ENCODE results near the gene PLXNB2. TPM values are rescaled to one million over a fixed set of nuclear protein-coding genes. Genes with fewer than 3 reads are reported as not detected.

PLXNB2 gene
- total RNA-seq, 5 donors from 2014 or later (not counting 1 experiment from before 2014, with no cell fraction given): 4.3 to 11.8 (median 6.5) TPM

- Mint-ChIP-seq H3K27ac (peak overlapping the region; percentile 19 to 74), H3K4me1 (peaks cover 6 to 20% (median 18%) of the 10 kb centered on the region in 3 donors), H3K4me3 (peak overlapping the region; percentile 47 to 71 (median 55)), H3K36me3 (peaks cover 5% of the 10 kb centered on the region), H3K9me3 (no peaks in the 10 kb centered on the region), H3K27me3 (peaks cover 0 to 2% of the 10 kb centered on the region in 2 donors)
- peak; percentile 66 to 71 (median 68) for ATAC-seq (replicated peaks in 1 of 4)
- Histone ChIP-seq H3K36me3 (ENCODE audit: control insufficient read depth in 2 of 2, extremely low read depth in 1 of 2, insufficient read depth in 1 of 2, low read length in 1 of 2) (peaks cover 7 to 13% of the 10 kb centered on the region in 2 donors), H3K4me1 (ENCODE audit: control insufficient read depth in 1 of 2, extremely low read depth in 1 of 2, insufficient read depth in 2 of 2, low read length in 2 of 2) (peaks cover 5 to 44% of the 10 kb centered on the region in 2 experiments), H3K27ac (ENCODE audit: low read length) (no peak overlapping the region), H3K9me3 (no peaks in the 10 kb centered on the region), H3K27me3 (replicated peaks in 1 of 2; ENCODE audit: control insufficient read depth in 2 of 2, extremely low read depth in 1 of 2, insufficient read depth in 2 of 2, low read length in 1 of 2) (peaks cover 0 to 10% of the 10 kb centered on the region in 2 experiments), H3K4me3 (ENCODE audit: control insufficient read depth in 1 of 2, extremely low read depth in 1 of 2, low read length in 1 of 2) (no peak overlapping the region)
- ChIA-PET CTCF (interaction anchor here (0.6 to 1.4 kb wide), 16 partner anchors 9 to 495 kb away, joined by 3 to 6 read pairs (median 3); partner anchors contain the start of genes DENND6B (in 1 of the 2) and MAPK12 (in 1 of the 2)), POLR2A (interaction anchor here in 1 of 2 donors (0.5 kb wide), 1 partner anchor 61 kb away, joined by 3 read pairs; no protein-coding TSS in a partner anchor)
- peak; percentile 39 to 81 (median 67) for DNase-seq
- WGBS (ENCODE audit: insufficient coverage): 67% methylated on average over 17 of the region's 25 CpGs
These were observed 55.1 kb downstream of the PLXNB2 start for GRCh38 chr22:50252082-50253045.

GRCh38 chr22:50251477-50252081 is 55.9 kb downstream of the PLXNB2 start:
- peaks cover 5 to 49% of the 10 kb centered on the region in 2 experiments for H3K4me1 ChIP-seq (ENCODE audit: control insufficient read depth in 1 of 2, extremely low read depth in 1 of 2, insufficient read depth in 2 of 2, low read length in 2 of 2)
- peak overlapping the region in 1 of 2 donors; percentile 73 for H3K4me3 ChIP-seq (ENCODE audit: control insufficient read depth in 1 of 2, extremely low read depth in 1 of 2, low read length in 1 of 2)
- peak overlapping the region; percentile 31 to 74 for H3K27ac Mint-ChIP-seq
- no peaks in the 10 kb centered on the region for H3K9me3 ChIP-seq
- no peaks in the 10 kb centered on the region for H3K9me3 Mint-ChIP-seq
- peak overlapping the region; percentile 38 for H3K27ac ChIP-seq (ENCODE audit: low read length)
- H3K4me3 Mint-ChIP-seq: peak overlapping the region; percentile 47 to 71 (median 55)
- H3K4me1 Mint-ChIP-seq: peaks cover 6 to 23% (median 21%) of the 10 kb centered on the region in 3 donors
- peaks cover 10 to 21% of the 10 kb centered on the region in 2 donors for H3K36me3 ChIP-seq (ENCODE audit: control insufficient read depth in 2 of 2, extremely low read depth in 1 of 2, insufficient read depth in 1 of 2, low read length in 1 of 2)
- H3K27me3 Mint-ChIP-seq: no peaks in the 10 kb centered on the region
- DNase-seq: peak in 1 of 35 experiments; percentile 40
- POLR2A ChIA-PET: no interaction called here
- ATAC-seq (replicated peaks in 1 of 4): peak; percentile 15 to 29 (median 26)
- H3K36me3 Mint-ChIP-seq: peaks cover 7% of the 10 kb centered on the region
- WGBS (ENCODE audit: insufficient coverage): 14% methylated on average over 34 of the region's 36 CpGs
- CTCF ChIA-PET: interaction anchor here in 1 of 2 donors (1.1 to 1.5 kb wide), 4 partner anchors 69 to 369 kb away, joined by 3 read pairs; partner anchors contain the start of gene SCO2
- H3K27me3 ChIP-seq (replicated peaks in 1 of 2; ENCODE audit: control insufficient read depth in 2 of 2, extremely low read depth in 1 of 2, insufficient read depth in 2 of 2, low read length in 1 of 2): peaks cover 0 to 5% of the 10 kb centered on the region in 2 experiments

- Histone ChIP-seq H3K27me3 (replicated peaks in 1 of 2; ENCODE audit: control insufficient read depth in 2 of 2, extremely low read depth in 1 of 2, insufficient read depth in 2 of 2, low read length in 1 of 2) (no peaks in the 10 kb centered on the region), H3K27ac (ENCODE audit: low read length) (peak within 1 kb of the TSS; percentile 64), H3K4me1 (ENCODE audit: control insufficient read depth in 1 of 2, extremely low read depth in 1 of 2, insufficient read depth in 2 of 2, low read length in 2 of 2) (peaks cover 7 to 57% of the 10 kb centered on the region in 2 experiments), H3K36me3 (ENCODE audit: control insufficient read depth in 2 of 2, extremely low read depth in 1 of 2, insufficient read depth in 1 of 2, low read length in 1 of 2) (peaks cover 14 to 28% of the 10 kb centered on the region in 2 donors), H3K4me3 (ENCODE audit: control insufficient read depth in 1 of 2, extremely low read depth in 1 of 2, low read length in 1 of 2) (peak within 1 kb of the TSS; percentile 73 to 80), H3K9me3 (no peaks in the 10 kb centered on the region)
- Mint-ChIP-seq H3K9me3 (no peaks in the 10 kb centered on the region), H3K36me3 (peaks cover 7% of the 10 kb centered on the region), H3K4me3 (peak within 1 kb of the TSS; percentile 71 to 80 (median 74)), H3K27ac (peak within 1 kb of the TSS; percentile 69 to 74), H3K27me3 (no peaks in the 10 kb centered on the region), H3K4me1 (peaks cover 6 to 26% (median 21%) of the 10 kb centered on the region in 3 donors)
- WGBS (ENCODE audit: insufficient coverage): 1% methylated on average over 81 of the region's 81 CpGs
- ATAC-seq (replicated peaks in 1 of 4) (peak; percentile 77 to 84 (median 81)), DNase-seq (peak; percentile 52 to 88 (median 70))
- CTCF ChIA-PET: interaction anchor here in 1 of 2 donors (1.1 to 1.5 kb wide), 3 partner anchors 21 to 370 kb away, joined by 3 to 4 read pairs (median 3); partner anchors contain the start of gene SCO2
- POLR2A ChIA-PET: interaction anchor here in 1 of 2 donors (0.7 kb wide), 1 partner anchor 19 kb away, joined by 3 read pairs; no protein-coding TSS in a partner anchor
These were observed 56.6 kb downstream of the PLXNB2 start, which contains the start of gene HDAC10 for GRCh38 chr22:50250555-50251476. TSS of gene HDAC10 (minus strand) at chr22:50251265. CDS start at chr22:50251032, 233 bp downstream.

- Histone ChIP-seq H3K4me1 (ENCODE audit: control insufficient read depth in 1 of 2, extremely low read depth in 1 of 2, insufficient read depth in 2 of 2, low read length in 2 of 2) (peaks cover 7 to 63% of the 10 kb centered on the region in 2 experiments), H3K27ac (ENCODE audit: low read length) (peak overlapping the region; percentile 64), H3K4me3 (ENCODE audit: control insufficient read depth in 1 of 2, extremely low read depth in 1 of 2, low read length in 1 of 2) (peak overlapping the region; percentile 73 to 80), H3K36me3 (ENCODE audit: control insufficient read depth in 2 of 2, extremely low read depth in 1 of 2, insufficient read depth in 1 of 2, low read length in 1 of 2) (peaks cover 14 to 29% of the 10 kb centered on the region in 2 donors), H3K9me3 (no peaks in the 10 kb centered on the region), H3K27me3 (replicated peaks in 1 of 2; ENCODE audit: control insufficient read depth in 2 of 2, extremely low read depth in 1 of 2, insufficient read depth in 2 of 2, low read length in 1 of 2) (no peaks in the 10 kb centered on the region)
- POLR2A ChIA-PET: interaction anchor here in 1 of 2 donors (0.7 kb wide), 1 partner anchor 19 kb away, joined by 3 read pairs; no protein-coding TSS in a partner anchor
- no peak for ATAC-seq (replicated peaks in 1 of 4)
- H3K4me1 Mint-ChIP-seq: peaks cover 7 to 26% (median 21%) of the 10 kb centered on the region in 3 donors
- no peak overlapping the region for H3K27ac Mint-ChIP-seq
- H3K4me3 Mint-ChIP-seq: peak overlapping the region; percentile 71 to 80 (median 74)
- 87% methylated on average over 11 of the region's 11 CpGs for WGBS (ENCODE audit: insufficient coverage)
- H3K9me3 Mint-ChIP-seq: no peaks in the 10 kb centered on the region
- no peak for DNase-seq
- no peaks in the 10 kb centered on the region for H3K27me3 Mint-ChIP-seq
- H3K36me3 Mint-ChIP-seq: peaks cover 7% of the 10 kb centered on the region
- CTCF ChIA-PET: interaction anchor here in 1 of 2 donors (1.1 to 1.5 kb wide), 3 partner anchors 22 to 371 kb away, joined by 3 to 4 read pairs (median 3); partner anchors contain the start of gene SCO2
These were observed 57.2 kb downstream of the PLXNB2 start for GRCh38 chr22:50250249-50250554.

GRCh38 chr22:50249341-50250248 is 57.9 kb downstream of the PLXNB2 start:
- H3K4me1 Mint-ChIP-seq: peaks cover 13 to 29% (median 24%) of the 10 kb centered on the region in 3 donors
- peaks cover 10% of the 10 kb centered on the region for H3K36me3 Mint-ChIP-seq
- H3K9me3 ChIP-seq: no peaks in the 10 kb centered on the region
- H3K27me3 Mint-ChIP-seq: no peaks in the 10 kb centered on the region
- H3K4me1 ChIP-seq (ENCODE audit: control insufficient read depth in 1 of 2, extremely low read depth in 1 of 2, insufficient read depth in 2 of 2, low read length in 2 of 2): peaks cover 7 to 64% of the 10 kb centered on the region in 2 experiments
- no peaks in the 10 kb centered on the region for H3K9me3 Mint-ChIP-seq
- H3K36me3 ChIP-seq (ENCODE audit: control insufficient read depth in 2 of 2, extremely low read depth in 1 of 2, insufficient read depth in 1 of 2, low read length in 1 of 2): peaks cover 14 to 29% of the 10 kb centered on the region in 2 donors
- ATAC-seq (replicated peaks in 1 of 4) (no peak), DNase-seq (no peak)
- peak overlapping the region; percentile 73 to 80 for H3K4me3 ChIP-seq (ENCODE audit: control insufficient read depth in 1 of 2, extremely low read depth in 1 of 2, low read length in 1 of 2)
- H3K27me3 ChIP-seq (replicated peaks in 1 of 2; ENCODE audit: control insufficient read depth in 2 of 2, extremely low read depth in 1 of 2, insufficient read depth in 2 of 2, low read length in 1 of 2): no peaks in the 10 kb centered on the region
- POLR2A ChIA-PET: interaction anchor here in 1 of 2 donors (0.7 kb wide), 1 partner anchor 18 kb away, joined by 3 read pairs; no protein-coding TSS in a partner anchor
- peak overlapping the region; percentile 64 for H3K27ac ChIP-seq (ENCODE audit: low read length)
- WGBS (ENCODE audit: insufficient coverage): 95% methylated on average over 32 of the region's 32 CpGs
- H3K27ac Mint-ChIP-seq: no peak overlapping the region
- CTCF ChIA-PET: no interaction called here
- peak overlapping the region; percentile 71 to 80 (median 74) for H3K4me3 Mint-ChIP-seq
